ENCODE data around the gene RNF182.

Gene RNF182

DNA sequence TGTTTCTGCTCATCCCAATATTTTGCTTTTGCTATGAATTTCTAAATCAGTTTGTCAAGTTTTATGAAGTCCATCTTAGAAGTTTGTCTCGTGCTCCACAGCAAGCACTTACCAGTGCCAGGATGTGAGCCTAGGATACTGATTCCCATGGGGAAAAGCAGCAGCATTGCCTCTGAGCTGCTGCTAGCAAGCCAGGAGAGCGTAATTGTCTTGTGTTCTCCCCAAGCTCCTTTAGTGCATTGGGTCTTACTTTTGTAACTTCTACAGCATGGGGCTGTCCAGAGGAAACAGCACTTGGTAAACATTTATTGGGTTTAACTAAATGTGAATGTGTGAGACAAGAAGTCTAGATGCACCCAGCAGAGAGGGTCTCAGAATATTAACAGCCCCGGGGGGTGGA, 76.1 kb downstream of the RNF182 start:
- no peak overlapping the region for H3K27ac ChIP-seq (ENCODE audit: low read length)
- no peak overlapping the region for H3K4me3 ChIP-seq (ENCODE audit: low read length)
- no peaks in the 10 kb centered on the region for H3K36me3 ChIP-seq (ENCODE audit: control insufficient read depth, insufficient read depth, low read length)
- H3K9me3 ChIP-seq (ENCODE audit: control insufficient read depth, insufficient read depth, low read length), result no peaks in the 10 kb centered on the region
- H3K4me1 ChIP-seq (ENCODE audit: control insufficient read depth, insufficient read depth, low read length), result peaks cover 1% of the 10 kb centered on the region; the same call in 1 of the 2 replicates
- no peaks in the 10 kb centered on the region for H3K27me3 ChIP-seq (ENCODE audit: control insufficient read depth, insufficient read depth, low read length)
- no CpG with 5 or more reads among the region's 3 CpGs for WGBS (ENCODE audit: insufficient coverage, insufficient read length)
- DNase-seq (ENCODE audit: low read depth, low spot score), result no peak

DNA sequence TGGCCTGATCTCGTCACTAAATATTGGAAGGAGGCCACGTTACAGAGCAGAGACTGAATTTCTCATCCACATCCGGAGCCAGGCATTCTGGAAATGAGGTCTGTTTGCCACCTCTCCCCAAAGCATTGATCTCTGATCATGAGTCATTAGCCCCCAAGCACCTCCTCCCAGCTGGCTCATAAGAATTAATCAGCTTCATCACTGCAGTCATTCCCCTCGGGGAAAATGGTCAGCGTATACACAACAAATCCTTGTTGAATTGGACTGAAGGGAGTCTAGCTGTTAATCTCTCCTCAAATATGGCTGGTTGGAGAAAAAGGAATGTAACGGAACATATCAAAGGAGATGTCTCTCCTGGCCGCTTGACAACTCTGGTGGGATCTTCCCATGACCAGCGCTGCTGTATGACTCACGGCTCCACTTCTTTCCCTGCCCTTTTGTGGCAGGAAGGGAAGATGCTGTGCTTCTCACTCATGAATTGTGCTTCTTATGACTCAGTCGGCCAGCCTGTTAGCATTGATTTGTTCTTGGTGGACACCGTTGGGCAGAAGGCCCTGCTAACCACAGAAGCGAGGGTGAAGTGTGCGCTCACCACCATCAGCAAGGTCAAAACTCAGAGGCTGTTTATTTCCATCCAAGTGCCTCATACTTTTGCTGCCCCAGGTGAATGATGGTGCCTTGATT, 76.7 kb downstream of the RNF182 start:
- DNase-seq (ENCODE audit: low read depth, low spot score), result no peak
- Histone ChIP-seq H3K36me3 (ENCODE audit: control insufficient read depth, insufficient read depth, low read length) (no peaks in the 10 kb centered on the region), H3K4me1 (ENCODE audit: control insufficient read depth, insufficient read depth, low read length) (peaks cover 1% of the 10 kb centered on the region; the same call in 1 of the 2 replicates), H3K9me3 (ENCODE audit: control insufficient read depth, insufficient read depth, low read length) (no peaks in the 10 kb centered on the region), H3K27ac (ENCODE audit: low read length) (no peak overlapping the region), H3K27me3 (ENCODE audit: control insufficient read depth, insufficient read depth, low read length) (no peaks in the 10 kb centered on the region), H3K4me3 (ENCODE audit: low read length) (no peak overlapping the region)
- no CpG with 5 or more reads among the region's 13 CpGs for WGBS (ENCODE audit: insufficient coverage, insufficient read length)

DNA sequence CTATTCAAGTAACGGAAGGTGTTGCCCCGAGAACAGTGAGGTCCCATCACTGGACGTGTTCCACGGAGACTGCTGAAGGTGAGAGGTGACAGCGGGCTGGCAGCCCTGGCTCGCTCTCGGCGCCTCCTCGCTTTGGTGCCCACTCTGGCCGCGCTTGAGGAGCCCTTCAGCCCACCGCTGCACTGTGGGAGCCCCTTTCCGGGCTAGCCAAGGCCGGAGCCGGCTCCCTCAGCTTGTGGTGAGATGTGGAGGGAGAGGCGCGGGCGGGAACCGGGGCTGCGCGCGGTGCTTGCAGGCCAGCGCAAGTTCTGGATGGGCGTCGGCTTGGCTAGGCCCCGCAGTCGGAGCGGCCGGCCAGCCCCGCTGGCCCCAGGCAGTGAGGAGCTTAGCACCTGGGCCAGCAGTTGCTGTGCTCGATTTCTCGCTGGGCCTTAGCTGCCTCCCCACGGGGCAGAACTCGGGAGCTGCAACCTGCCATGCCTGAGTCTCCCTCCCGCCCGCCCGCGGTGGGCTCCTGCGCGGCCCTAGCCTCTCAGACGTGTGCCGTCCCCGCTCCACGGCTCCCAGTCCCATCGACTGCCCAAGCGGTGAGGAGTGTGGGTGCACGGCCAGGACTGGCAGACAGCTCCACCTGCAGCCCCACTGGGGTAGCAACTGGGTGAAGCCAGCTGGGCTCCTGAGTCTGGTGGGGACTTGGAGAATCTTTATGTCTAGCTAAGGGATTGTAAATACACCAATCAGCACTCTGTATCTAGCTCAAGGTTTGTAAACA, 77.6 kb downstream of the RNF182 start:
- H3K4me3 ChIP-seq (ENCODE audit: low read length), result no peak overlapping the region
- DNase-seq (ENCODE audit: low read depth, low spot score), result no peak
- H3K4me1 ChIP-seq (ENCODE audit: control insufficient read depth, insufficient read depth, low read length), result peaks cover 1% of the 10 kb centered on the region; the same call in 1 of the 2 replicates
- no peaks in the 10 kb centered on the region for H3K36me3 ChIP-seq (ENCODE audit: control insufficient read depth, insufficient read depth, low read length)
- WGBS (ENCODE audit: insufficient coverage, insufficient read length), result no CpG with 5 or more reads among the region's 47 CpGs
- no peaks in the 10 kb centered on the region for H3K27me3 ChIP-seq (ENCODE audit: control insufficient read depth, insufficient read depth, low read length)
- H3K27ac ChIP-seq (ENCODE audit: low read length), result no peak overlapping the region
- H3K9me3 ChIP-seq (ENCODE audit: control insufficient read depth, insufficient read depth, low read length), result no peaks in the 10 kb centered on the region

DNA sequence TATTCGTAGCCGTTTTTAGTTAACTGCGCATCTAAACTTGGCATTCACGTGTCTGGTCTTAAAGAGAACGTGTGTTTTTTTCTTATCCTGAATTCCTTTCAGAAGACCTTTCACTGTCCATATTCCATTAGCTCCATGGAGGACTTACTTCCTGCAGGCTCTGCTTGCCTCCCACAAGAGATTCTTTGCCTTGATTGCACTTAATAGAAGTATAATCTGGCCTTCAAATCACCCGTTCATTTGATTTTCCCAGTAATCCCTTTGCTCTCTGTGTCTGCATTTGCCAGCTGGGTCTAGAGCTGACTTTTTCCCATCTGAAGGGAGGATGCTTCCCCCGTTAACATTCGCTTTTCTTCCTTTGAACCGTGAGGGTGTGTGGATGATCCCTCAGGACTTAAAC, 79.5 kb downstream of the RNF182 start:
- WGBS (ENCODE audit: insufficient coverage, insufficient read length), result no CpG with 5 or more reads among the region's 9 CpGs
- Histone ChIP-seq H3K36me3 (ENCODE audit: control insufficient read depth, insufficient read depth, low read length) (no peaks in the 10 kb centered on the region), H3K4me1 (ENCODE audit: control insufficient read depth, insufficient read depth, low read length) (peaks cover 2% of the 10 kb centered on the region; the same call in 1 of the 2 replicates), H3K27me3 (ENCODE audit: control insufficient read depth, insufficient read depth, low read length) (no peaks in the 10 kb centered on the region), H3K4me3 (ENCODE audit: low read length) (no peak overlapping the region), H3K27ac (ENCODE audit: low read length) (no peak overlapping the region), H3K9me3 (ENCODE audit: control insufficient read depth, insufficient read depth, low read length) (no peaks in the 10 kb centered on the region)
- DNase-seq (ENCODE audit: low read depth, low spot score), result no peak

DNA sequence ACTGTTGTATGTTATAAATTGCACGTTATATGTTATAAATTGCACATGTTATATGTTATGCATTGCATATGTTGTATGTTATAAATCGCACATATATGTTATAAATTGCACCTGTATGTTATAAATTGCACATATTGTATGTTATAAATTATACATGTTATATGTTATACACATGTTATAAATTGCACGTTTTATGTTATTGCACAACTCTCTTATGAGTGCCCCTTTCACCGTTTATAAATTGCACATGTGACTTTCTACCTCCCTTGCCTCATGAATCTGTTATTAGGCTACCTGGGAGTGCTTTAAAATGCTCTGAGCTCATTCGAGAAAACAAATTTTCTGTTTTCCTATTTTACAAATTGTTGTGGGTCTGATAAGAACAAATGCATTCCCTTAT, 84.1 kb downstream of the RNF182 start:
- Histone ChIP-seq H3K4me1 (ENCODE audit: control insufficient read depth, insufficient read depth, low read length) (peaks cover 5% of the 10 kb centered on the region), H3K4me3 (ENCODE audit: low read length) (no peak overlapping the region), H3K27me3 (ENCODE audit: control insufficient read depth, insufficient read depth, low read length) (no peaks in the 10 kb centered on the region), H3K36me3 (ENCODE audit: control insufficient read depth, insufficient read depth, low read length) (no peaks in the 10 kb centered on the region), H3K9me3 (ENCODE audit: control insufficient read depth, insufficient read depth, low read length) (no peaks in the 10 kb centered on the region), H3K27ac (ENCODE audit: low read length) (no peak overlapping the region)
- no peak for DNase-seq (ENCODE audit: low read depth, low spot score)
- WGBS (ENCODE audit: insufficient coverage, insufficient read length), result no CpG with 5 or more reads among the region's 5 CpGs

DNA sequence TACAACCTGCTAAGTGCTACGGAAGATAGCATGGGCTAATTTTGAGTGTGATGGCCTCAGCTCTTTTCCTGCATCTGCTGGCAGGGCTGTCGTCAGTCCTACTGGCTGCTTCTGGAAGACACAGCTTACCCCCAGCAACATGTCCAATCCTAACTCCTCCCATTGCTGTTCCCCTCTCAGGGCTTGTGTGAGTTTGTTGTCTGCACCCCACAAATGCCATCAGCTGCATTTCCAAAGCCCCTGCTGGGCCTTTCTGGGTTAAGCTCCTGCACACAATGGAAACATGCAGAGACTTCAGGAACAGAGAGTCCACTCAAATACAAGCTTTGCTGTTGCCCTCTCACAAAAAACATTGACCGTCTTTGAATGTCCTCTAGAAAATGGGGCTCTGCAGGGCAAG, 84.7 kb downstream of the RNF182 start:
- WGBS (ENCODE audit: insufficient coverage, insufficient read length), result no CpG with 5 or more reads among the region's 3 CpGs
- H3K4me1 ChIP-seq (ENCODE audit: control insufficient read depth, insufficient read depth, low read length), result peaks cover 5% of the 10 kb centered on the region
- H3K36me3 ChIP-seq (ENCODE audit: control insufficient read depth, insufficient read depth, low read length), result no peaks in the 10 kb centered on the region
- H3K27me3 ChIP-seq (ENCODE audit: control insufficient read depth, insufficient read depth, low read length), result no peaks in the 10 kb centered on the region
- no peak for DNase-seq (ENCODE audit: low read depth, low spot score)
- H3K4me3 ChIP-seq (ENCODE audit: low read length), result no peak overlapping the region
- no peak overlapping the region for H3K27ac ChIP-seq (ENCODE audit: low read length)
- no peaks in the 10 kb centered on the region for H3K9me3 ChIP-seq (ENCODE audit: control insufficient read depth, insufficient read depth, low read length)

DNA sequence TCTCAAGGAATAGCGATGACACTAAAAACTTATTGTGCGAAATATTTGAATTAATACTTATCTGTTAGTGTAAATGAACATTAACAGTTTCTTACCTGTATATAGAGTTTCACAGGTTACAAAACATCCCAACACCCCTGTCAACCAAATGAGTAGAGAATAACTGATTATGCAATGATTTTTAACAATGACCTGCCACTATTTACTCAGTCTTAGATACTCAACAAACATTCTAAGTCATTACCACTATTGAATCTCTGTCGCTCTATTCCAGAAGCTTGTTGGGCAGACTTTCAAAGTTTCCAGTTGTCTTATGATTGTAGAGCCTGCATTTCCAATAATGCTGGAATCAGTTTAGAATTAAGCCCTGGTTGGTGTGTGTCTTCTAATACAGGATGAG, 85.5 kb downstream of the RNF182 start:
- Histone ChIP-seq H3K4me1 (ENCODE audit: control insufficient read depth, insufficient read depth, low read length) (peaks cover 5% of the 10 kb centered on the region), H3K4me3 (ENCODE audit: low read length) (no peak overlapping the region), H3K27ac (ENCODE audit: low read length) (no peak overlapping the region), H3K36me3 (ENCODE audit: control insufficient read depth, insufficient read depth, low read length) (no peaks in the 10 kb centered on the region), H3K9me3 (ENCODE audit: control insufficient read depth, insufficient read depth, low read length) (no peaks in the 10 kb centered on the region), H3K27me3 (ENCODE audit: control insufficient read depth, insufficient read depth, low read length) (no peaks in the 10 kb centered on the region)
- WGBS (ENCODE audit: insufficient coverage, insufficient read length), result no CpG with 5 or more reads among the region's 3 CpGs
- no peak for DNase-seq (ENCODE audit: low read depth, low spot score)

DNA sequence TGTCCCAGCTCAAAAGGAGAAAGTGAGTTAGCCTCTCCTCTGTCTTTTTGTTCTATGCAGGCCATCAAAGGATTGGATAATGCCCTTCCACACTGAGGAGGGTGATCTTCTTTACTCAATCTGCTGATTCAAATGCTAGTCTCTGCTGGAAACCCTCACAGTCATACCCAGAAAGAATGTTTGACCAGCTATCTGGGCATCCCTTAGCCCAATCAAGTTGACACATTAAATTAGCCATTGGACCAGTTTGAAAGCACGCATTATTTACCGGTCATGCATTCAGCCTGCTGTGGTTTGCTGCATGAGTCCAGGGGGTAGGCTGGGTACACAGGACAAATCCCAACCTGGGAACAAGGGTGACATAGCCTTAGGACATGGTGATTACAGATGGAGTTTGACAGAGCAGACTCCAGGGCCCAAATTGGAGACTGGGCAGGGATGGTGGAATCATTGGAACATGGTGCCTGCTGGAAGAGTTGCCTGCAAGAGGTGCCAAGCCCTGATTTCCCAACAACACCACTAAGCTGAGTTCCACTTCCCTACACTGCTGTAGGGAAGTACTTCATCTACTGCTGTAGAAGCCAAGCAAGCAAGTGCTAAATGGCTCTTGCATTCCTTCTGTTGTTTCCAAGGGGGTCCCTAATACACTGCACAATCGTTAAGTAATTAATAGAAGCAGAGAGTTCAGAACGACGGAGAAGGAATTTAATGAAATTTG, 87.7 kb downstream of the RNF182 start:
- no peak for DNase-seq (ENCODE audit: low read depth, low spot score)
- Histone ChIP-seq H3K27me3 (ENCODE audit: control insufficient read depth, insufficient read depth, low read length) (no peaks in the 10 kb centered on the region), H3K4me1 (ENCODE audit: control insufficient read depth, insufficient read depth, low read length) (peaks cover 4% of the 10 kb centered on the region), H3K4me3 (ENCODE audit: low read length) (no peak overlapping the region), H3K9me3 (ENCODE audit: control insufficient read depth, insufficient read depth, low read length) (no peaks in the 10 kb centered on the region), H3K36me3 (ENCODE audit: control insufficient read depth, insufficient read depth, low read length) (no peaks in the 10 kb centered on the region), H3K27ac (ENCODE audit: low read length) (no peak overlapping the region)
- 100% methylated on average over 3 of the region's 5 CpGs for WGBS (ENCODE audit: insufficient coverage, insufficient read length)

DNA sequence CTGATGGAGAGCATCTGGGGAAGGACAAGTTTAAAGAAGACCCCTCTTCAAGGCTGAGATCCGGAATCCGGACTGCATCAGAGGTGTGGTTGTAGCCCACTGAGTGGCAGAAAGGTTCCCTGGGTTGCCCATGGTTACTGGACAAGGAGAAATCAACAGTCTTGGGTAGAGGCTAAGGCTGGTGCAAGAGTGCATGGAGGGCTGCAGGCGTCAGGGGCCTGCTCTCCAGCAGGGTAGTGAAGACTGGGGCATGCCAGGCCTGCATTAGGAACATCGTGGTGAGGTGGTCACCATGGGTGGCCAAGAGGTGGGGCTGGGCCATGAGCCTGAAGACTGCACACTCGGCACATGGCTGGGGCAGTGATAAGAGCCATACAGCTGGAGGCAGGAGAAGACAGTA, 91.2 kb downstream of the RNF182 start:
- Histone ChIP-seq H3K9me3 (ENCODE audit: control insufficient read depth, insufficient read depth, low read length) (no peaks in the 10 kb centered on the region), H3K27me3 (ENCODE audit: control insufficient read depth, insufficient read depth, low read length) (no peaks in the 10 kb centered on the region), H3K4me1 (ENCODE audit: control insufficient read depth, insufficient read depth, low read length) (no peaks in the 10 kb centered on the region), H3K4me3 (ENCODE audit: low read length) (no peak overlapping the region), H3K27ac (ENCODE audit: low read length) (no peak overlapping the region), H3K36me3 (ENCODE audit: control insufficient read depth, insufficient read depth, low read length) (no peaks in the 10 kb centered on the region)
- no peak for DNase-seq (ENCODE audit: low read depth, low spot score)
- WGBS (ENCODE audit: insufficient coverage, insufficient read length), result no CpG with 5 or more reads among the region's 5 CpGs

DNA sequence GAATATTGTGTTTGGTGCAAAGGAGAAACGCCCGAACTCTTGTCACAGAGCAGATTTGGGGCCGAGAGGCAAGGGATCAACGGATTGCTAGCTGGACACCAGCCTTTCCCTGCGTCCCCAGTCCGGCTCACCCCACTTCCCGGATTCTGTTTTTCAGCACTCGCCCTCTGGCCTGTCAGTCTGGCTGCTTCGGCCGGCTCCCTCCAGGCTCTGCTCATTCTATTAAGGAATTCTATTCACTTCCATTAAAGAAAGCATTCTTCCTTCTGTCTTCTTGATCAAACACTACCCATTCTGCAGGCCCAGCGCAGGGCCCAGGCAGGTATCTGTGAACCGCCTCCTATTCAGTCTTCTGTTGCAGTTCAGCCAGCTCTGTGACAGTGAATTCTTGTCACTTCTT, 91.7 kb downstream of the RNF182 start:
- no peak overlapping the region for H3K27ac ChIP-seq (ENCODE audit: low read length)
- H3K36me3 ChIP-seq (ENCODE audit: control insufficient read depth, insufficient read depth, low read length), result no peaks in the 10 kb centered on the region
- no peaks in the 10 kb centered on the region for H3K4me1 ChIP-seq (ENCODE audit: control insufficient read depth, insufficient read depth, low read length)
- no peak overlapping the region for H3K4me3 ChIP-seq (ENCODE audit: low read length)
- no peaks in the 10 kb centered on the region for H3K27me3 ChIP-seq (ENCODE audit: control insufficient read depth, insufficient read depth, low read length)
- H3K9me3 ChIP-seq (ENCODE audit: control insufficient read depth, insufficient read depth, low read length), result no peaks in the 10 kb centered on the region
- WGBS (ENCODE audit: insufficient coverage, insufficient read length), result no CpG with 5 or more reads among the region's 12 CpGs
- DNase-seq (ENCODE audit: low read depth, low spot score), result no peak
